Trophoblast cell (in vitro differentiated cells and primary cell): ENCODE data around the gene PAK4.

Experiments used
- DNase-seq, 2 donors: peaks; one replicate each; pipeline ENCODE4 v3.0.0-alpha.2; 2016
- H2AFZ ChIP-seq: 2 replicates; pipeline ENCODE4 v1.6.1; 2013; ENCODE audit warnings: low read length, moderate library complexity, mild to moderate bottlenecking; ENCODE audit not compliant: insufficient read depth, poor library complexity
- H2AK5ac ChIP-seq: 2 replicates; pipeline ENCODE4 v1.6.1; 2013; ENCODE audit warnings: mild to moderate bottlenecking, low read length
- H2BK120ac ChIP-seq: 2 replicates; pipeline ENCODE4 v1.6.1; 2013; ENCODE audit warnings: low read length, mild to moderate bottlenecking, moderate library complexity; ENCODE audit not compliant: insufficient read depth, poor library complexity
- H2BK12ac ChIP-seq: 2 replicates; pipeline ENCODE4 v1.6.1; 2013; ENCODE audit warnings: mild to moderate bottlenecking, low read length, moderate library complexity
- H2BK5ac ChIP-seq: 2 replicates; pipeline ENCODE4 v1.6.1; 2013; ENCODE audit warnings: low read length, low read depth, moderate library complexity, mild to moderate bottlenecking; ENCODE audit not compliant: poor library complexity
- H3K14ac ChIP-seq: 2 replicates; pipeline ENCODE4 v1.6.1; 2013; ENCODE audit warnings: mild to moderate bottlenecking, low read length
- H3K18ac ChIP-seq: 2 replicates; pipeline ENCODE4 v1.6.1; 2013; ENCODE audit warnings: mild to moderate bottlenecking, low read length
- H3K23ac ChIP-seq: 2 replicates; pipeline ENCODE4 v1.6.1; 2013; ENCODE audit warnings: low read length
- H3K27ac ChIP-seq: 2 replicates; pipeline ENCODE4 v1.5.1; 2013; ENCODE audit warnings: low read depth, mild to moderate bottlenecking, inconsistent platforms, low read length, moderate library complexity
- H3K27me3 ChIP-seq: 2 replicates; pipeline ENCODE4 v1.6.1; 2013; ENCODE audit warnings: inconsistent platforms, mild to moderate bottlenecking, low read length, moderate library complexity; ENCODE audit not compliant: insufficient read depth
- H3K36me3 ChIP-seq, 2 experiments: 1 replicate in 1 of 2; 2 replicates in 1 of 2; pipeline ENCODE4 v1.6.1; 2013; ENCODE audit warnings: low read length in 2 of 2, mild to moderate bottlenecking in 2 of 2, moderate library complexity in 1 of 2; ENCODE audit not compliant: insufficient read depth in 2 of 2, control insufficient read depth in 1 of 2
- H3K4ac ChIP-seq: 2 replicates; pipeline ENCODE4 v1.6.1; 2013; ENCODE audit warnings: low read depth, mild to moderate bottlenecking, low read length, moderate library complexity
- H3K4me1 ChIP-seq, 2 experiments: 1 replicate in 1 of 2; 2 replicates in 1 of 2; pipeline ENCODE4 v1.6.1; 2013; ENCODE audit warnings: low read length in 2 of 2, mild to moderate bottlenecking in 2 of 2, moderate library complexity in 1 of 2; ENCODE audit not compliant: insufficient read depth in 2 of 2, control insufficient read depth in 1 of 2
- H3K4me2 ChIP-seq: 2 replicates; pipeline ENCODE4 v1.6.1; 2013; ENCODE audit warnings: inconsistent platforms, mild to moderate bottlenecking, low read length, moderate library complexity
- H3K4me3 ChIP-seq: 2 replicates; pipeline ENCODE4 v1.5.1; 2013; ENCODE audit warnings: mild to moderate bottlenecking, low read depth, low read length, inconsistent platforms
- H3K79me1 ChIP-seq: one replicate; pipeline ENCODE4 v1.6.1; 2013; ENCODE audit warnings: low read length
- H3K79me2 ChIP-seq: 2 replicates; pipeline ENCODE4 v1.6.1; 2013; ENCODE audit warnings: low read length, mild to moderate bottlenecking; ENCODE audit not compliant: control insufficient read depth, insufficient read depth, poor library complexity
- H3K9ac ChIP-seq: 2 replicates; pipeline ENCODE4 v1.6.1; 2013; ENCODE audit warnings: mild to moderate bottlenecking, low read length
- H3K9me3 ChIP-seq: 2 replicates; pipeline ENCODE4 v1.6.1; 2013; ENCODE audit warnings: low read depth, mild to moderate bottlenecking, control low read depth, inconsistent platforms, low read length; ENCODE audit not compliant: insufficient read depth
- H4K12ac ChIP-seq: 2 replicates; pipeline ENCODE4 v1.6.1; 2013; ENCODE audit warnings: low read depth, mild to moderate bottlenecking, low read length, moderate library complexity
- H4K8ac ChIP-seq: 2 replicates; pipeline ENCODE4 v1.6.1; 2013; ENCODE audit warnings: low read depth, mild to moderate bottlenecking, low read length, moderate library complexity
- H4K91ac ChIP-seq: one replicate; pipeline ENCODE4 v1.6.1; 2013; ENCODE audit warnings: low read depth, mild to moderate bottlenecking, low read length, moderate library complexity
- WGBS: extraction: QIAGEN DNeasy Blood & Tissue Kit; methylation state at CpG from one replicate; pipeline ENCODE4 v1.1.7; 2013; ENCODE audit warnings: missing lambda C conversion rate; ENCODE audit not compliant: insufficient read length, insufficient coverage; ENCODE audit errors: extremely low coverage; 5-methylcytosine and 5-hydroxymethylcytosine counted together

The PAK4 gene

DNA sequence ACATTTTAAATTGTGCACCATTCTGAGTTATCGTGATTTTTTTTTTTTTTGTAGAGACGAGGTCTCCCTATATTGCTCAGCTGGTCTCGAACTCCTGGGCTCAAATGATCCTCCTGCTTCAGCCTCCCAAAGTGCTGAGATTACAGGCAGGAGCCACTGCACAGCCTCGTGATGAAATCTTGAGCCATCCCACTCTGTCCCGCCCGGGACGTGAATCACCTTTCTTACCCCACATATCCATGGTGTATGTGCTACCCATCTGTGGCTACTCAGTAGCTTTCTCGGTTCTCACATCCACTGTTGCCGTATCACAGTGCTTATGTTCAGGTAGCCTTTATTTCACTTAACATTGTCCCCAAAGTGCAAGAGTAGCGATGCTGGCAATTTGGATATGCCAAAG lies 26.5 kb downstream of the PAK4 start:
- Histone ChIP-seq H3K23ac (no peak overlapping the region), H3K9me3 (no peaks in the 10 kb centered on the region), H2BK120ac (no peak overlapping the region), H3K79me2 (peaks cover 26% of the 10 kb centered on the region), H3K14ac (no peak overlapping the region), H3K4me2 (no peak overlapping the region), H3K4me1 (peaks cover 38 to 42% of the 10 kb centered on the region in 2 experiments), H3K4me3 (no peak overlapping the region), H2BK5ac (no peak overlapping the region), H2BK12ac (no peak overlapping the region), H3K4ac (no peak overlapping the region), H2AFZ (no peak overlapping the region), H3K27ac (no peak overlapping the region), H4K91ac (no peak overlapping the region), H3K27me3 (no peaks in the 10 kb centered on the region), H4K8ac (no peak overlapping the region), H4K12ac (no peak overlapping the region), H3K18ac (no peak overlapping the region), H3K9ac (no peak overlapping the region), H3K79me1 (peaks cover 21% of the 10 kb centered on the region), H3K36me3 (peaks cover 3 to 4% of the 10 kb centered on the region in 2 experiments), H2AK5ac (no peak overlapping the region)
- DNase-seq: peak; percentile 57 to 69
- WGBS: no CpG with 5 or more reads among the region's 10 CpGs

DNA sequence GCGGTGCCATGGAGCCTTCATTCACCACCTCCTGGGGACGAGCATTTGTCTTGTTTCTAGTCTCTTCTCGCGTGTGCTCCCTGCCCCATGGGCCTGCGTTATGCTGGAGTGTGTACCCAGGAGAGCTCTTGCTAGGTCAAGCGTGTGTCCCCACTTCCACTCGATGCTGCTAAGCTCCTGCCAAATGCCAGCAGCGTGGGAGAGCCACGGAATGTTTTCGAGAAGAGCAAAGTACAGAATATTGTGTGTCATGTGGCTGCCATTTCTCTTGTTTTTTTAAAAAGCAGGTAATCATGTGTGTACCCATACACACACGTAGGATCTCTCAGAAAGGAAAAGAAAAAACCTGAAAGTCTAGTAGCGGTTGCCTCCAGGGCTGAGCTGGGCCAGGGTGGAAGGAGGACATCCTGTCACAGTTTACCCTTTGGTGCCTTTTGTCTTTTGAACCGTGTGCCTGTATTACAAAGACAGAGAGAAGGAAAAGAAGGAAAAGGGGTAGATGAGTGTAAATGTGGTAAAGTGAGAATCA lies 28.6 kb downstream of the PAK4 start:
- Histone ChIP-seq H4K8ac (peak overlapping the region; percentile 59), H3K79me1 (peaks cover 22% of the 10 kb centered on the region)

DNA sequence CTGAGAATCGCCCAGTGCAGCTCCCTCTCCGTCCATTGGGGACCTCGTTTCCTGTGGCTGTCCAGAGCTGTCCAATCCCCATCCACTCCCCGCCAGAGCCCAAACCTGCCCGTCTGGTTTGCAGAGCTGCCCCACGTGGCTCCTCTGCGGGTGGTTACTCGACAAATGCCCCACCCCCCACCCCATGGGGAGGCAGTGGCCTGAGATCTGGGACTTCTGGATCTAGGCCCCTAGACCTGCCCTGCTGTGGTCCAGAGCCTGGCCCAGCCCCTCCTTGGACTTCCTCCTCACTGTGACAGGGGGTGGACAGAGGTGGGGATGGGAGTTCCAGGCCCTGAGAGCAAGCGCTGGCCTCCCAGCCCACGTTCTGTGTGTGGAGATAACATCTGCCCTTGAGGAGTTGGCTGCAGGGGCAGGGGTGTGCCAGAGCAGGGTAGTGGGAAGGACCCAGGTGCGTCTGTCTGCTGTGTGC lies 29.1 kb downstream of the PAK4 start:
- H3K23ac ChIP-seq: no peak overlapping the region
- no peak overlapping the region for H2AFZ ChIP-seq
- H2BK120ac ChIP-seq: peak overlapping the region; percentile 26
- H3K36me3 ChIP-seq: peaks cover 6 to 12% of the 10 kb centered on the region in 2 experiments
- WGBS: no CpG with 5 or more reads among the region's 11 CpGs
- peak; percentile 91 to 92 for DNase-seq
- peak overlapping the region; percentile 33 for H3K14ac ChIP-seq
- H4K91ac ChIP-seq: peak overlapping the region; percentile 90
- peaks cover 30% of the 10 kb centered on the region for H3K79me2 ChIP-seq
- H2AK5ac ChIP-seq: peak overlapping the region; percentile 16
- peak overlapping the region; percentile 11 for H4K8ac ChIP-seq
- peak overlapping the region; percentile 81 for H2BK5ac ChIP-seq
- no peak overlapping the region for H3K4me3 ChIP-seq
- no peaks in the 10 kb centered on the region for H3K27me3 ChIP-seq
- H3K9me3 ChIP-seq: peaks cover 2% of the 10 kb centered on the region
- peaks cover 45 to 58% of the 10 kb centered on the region in 2 experiments for H3K4me1 ChIP-seq
- peak overlapping the region; percentile 85 for H3K27ac ChIP-seq
- peaks cover 22% of the 10 kb centered on the region for H3K79me1 ChIP-seq
- no peak overlapping the region for H3K9ac ChIP-seq
- peak overlapping the region; percentile 34 for H4K12ac ChIP-seq
- H3K18ac ChIP-seq: peak overlapping the region; percentile 43
- peak overlapping the region; percentile 39 for H2BK12ac ChIP-seq
- peak overlapping the region; percentile 80 for H3K4ac ChIP-seq
- H3K4me2 ChIP-seq: peak overlapping the region; percentile 32

More for the DNA sequence above, 28.6 kb downstream of the PAK4 start:
- no CpG with 5 or more reads among the region's 13 CpGs for WGBS
- Histone ChIP-seq H2BK120ac (peak overlapping the region; percentile 84), H3K27ac (peak overlapping the region; percentile 85), H3K79me2 (peaks cover 30% of the 10 kb centered on the region), H2BK5ac (peak overlapping the region; percentile 81), H3K4me1 (peaks cover 45 to 58% of the 10 kb centered on the region in 2 experiments), H3K23ac (no peak overlapping the region), H2AFZ (peak overlapping the region; percentile 63), H3K4me3 (no peak overlapping the region), H3K4ac (peak overlapping the region; percentile 77), H2BK12ac (peak overlapping the region; percentile 90), H3K9me3 (peaks cover 2% of the 10 kb centered on the region), H3K18ac (peak overlapping the region; percentile 90), H3K14ac (peak overlapping the region; percentile 88), H3K4me2 (peak overlapping the region; percentile 24), H2AK5ac (peak overlapping the region; percentile 42), H3K27me3 (no peaks in the 10 kb centered on the region), H3K9ac (no peak overlapping the region), H3K36me3 (peaks cover 6 to 12% of the 10 kb centered on the region in 2 experiments), H4K91ac (peak overlapping the region; percentile 90), H4K12ac (peak overlapping the region; percentile 68)
- DNase-seq: peak; percentile 76 to 78

DNA sequence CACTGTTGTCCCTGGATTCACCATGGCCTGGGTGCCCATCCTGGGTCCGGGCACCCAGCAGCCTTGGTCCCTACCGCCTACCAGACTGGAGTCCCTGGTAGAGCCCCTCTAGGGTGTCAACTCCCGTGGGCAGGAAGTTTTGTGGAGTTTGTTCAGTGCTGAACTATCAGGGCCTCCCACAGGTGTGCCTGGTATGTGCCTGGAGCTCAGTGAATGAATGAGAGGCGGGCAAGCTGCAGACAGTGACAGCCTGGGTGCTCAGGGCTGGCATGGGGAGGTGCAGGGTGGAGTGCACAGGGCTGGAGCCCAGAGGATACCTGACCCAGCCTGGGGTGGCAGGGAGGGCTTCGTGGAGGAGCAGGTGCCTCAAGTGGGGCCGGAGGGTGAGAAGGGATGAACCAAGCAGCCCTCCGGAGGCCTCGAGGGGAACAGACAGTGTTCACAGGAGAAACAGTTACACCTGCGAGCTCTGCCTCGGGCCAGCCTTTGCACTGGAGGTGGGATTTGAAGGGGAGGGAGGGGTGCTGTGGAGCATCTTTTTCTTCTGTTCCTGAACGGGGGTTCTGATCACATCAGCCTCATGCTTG lies 29.6 kb downstream of the PAK4 start:
- no peak overlapping the region for H4K12ac ChIP-seq
- peak overlapping the region; percentile 84 for H4K91ac ChIP-seq
- H3K4me1 ChIP-seq: peaks cover 47 to 60% of the 10 kb centered on the region in 2 experiments
- H3K9ac ChIP-seq: no peak overlapping the region
- peaks cover 22% of the 10 kb centered on the region for H3K79me1 ChIP-seq
- peaks cover 12% of the 10 kb centered on the region in 2 experiments for H3K36me3 ChIP-seq
- H2BK5ac ChIP-seq: peak overlapping the region; percentile 81
- peak overlapping the region; percentile 85 for H3K27ac ChIP-seq
- H2AK5ac ChIP-seq: peak overlapping the region; percentile 53
- no peak overlapping the region for H3K23ac ChIP-seq
- no CpG with 5 or more reads among the region's 11 CpGs for WGBS
- peak overlapping the region; percentile 33 for H3K14ac ChIP-seq
- H4K8ac ChIP-seq: peak overlapping the region; percentile 10
- DNase-seq: peak; percentile 55 to 75
- peak overlapping the region; percentile 80 for H3K4ac ChIP-seq
- H3K9me3 ChIP-seq: peaks cover 2% of the 10 kb centered on the region
- H2BK12ac ChIP-seq: peak overlapping the region; percentile 37
- no peaks in the 10 kb centered on the region for H3K27me3 ChIP-seq
- H2BK120ac ChIP-seq: peak overlapping the region; percentile 23
- peak overlapping the region; percentile 32 for H3K4me2 ChIP-seq
- H3K4me3 ChIP-seq: no peak overlapping the region
- H2AFZ ChIP-seq: no peak overlapping the region
- peaks cover 33% of the 10 kb centered on the region for H3K79me2 ChIP-seq
- H3K18ac ChIP-seq: peak overlapping the region; percentile 43
